ENCODE measurements around the gene TNRC6C.

DNA sequence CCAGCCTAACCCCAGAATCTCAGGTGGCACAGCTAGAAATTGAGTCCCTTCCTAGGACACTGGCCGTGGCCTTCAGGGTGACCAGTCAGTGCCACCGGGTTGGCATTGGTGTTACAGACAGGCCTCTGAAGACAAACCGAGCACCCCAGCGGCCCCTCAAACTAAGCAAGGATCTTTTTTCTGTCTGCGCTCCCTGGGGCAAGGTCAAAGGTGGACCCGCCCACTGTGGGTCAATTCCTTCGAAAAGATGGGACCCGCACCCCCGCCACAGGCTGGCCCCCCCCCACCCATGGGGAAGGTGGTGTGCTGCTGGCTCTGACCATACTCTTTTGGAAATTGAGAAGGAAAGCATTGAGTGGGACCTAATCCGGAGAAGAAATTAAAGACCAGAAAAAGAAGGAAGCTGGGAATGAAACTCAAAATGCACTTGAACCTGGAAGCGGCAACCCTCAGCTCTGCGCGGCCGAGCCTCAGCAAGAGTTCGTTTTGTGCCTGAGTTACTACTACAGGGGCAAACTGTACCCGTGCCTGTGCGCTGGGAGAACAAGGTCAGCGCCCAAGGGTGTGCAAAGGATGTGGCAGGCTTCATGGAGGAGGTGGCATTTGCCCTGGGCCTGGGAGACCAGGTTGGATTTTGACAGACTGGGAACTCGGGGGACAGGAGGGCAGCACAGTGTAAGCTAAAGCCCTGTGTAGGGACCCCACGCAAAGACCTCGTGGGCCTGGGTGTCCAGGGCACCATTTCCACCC lies 149.6 kb downstream of the TNRC6C start:
- TF ChIP-seq POLR2AphosphoS5 (IDR thresholded peaks at IDR 0.05): no peak
- no peak for TF ChIP-seq CTCF (IDR thresholded peaks at IDR 0.05)
- no peak for TF ChIP-seq POLR2A (IDR thresholded peaks at IDR 0.05)
